ENCODE measurements around the gene MEF2A.

GRCh38 chr15:99564221-99565048 lies 1.3 kb upstream of the MEF2A start:
- no peak for TF ChIP-seq CTCF (IDR thresholded peaks at IDR 0.05; ENCODE audit: low read length)
- no peak for TF ChIP-seq EZH2 (IDR thresholded peaks at IDR 0.05; ENCODE audit: borderline replicate concordance, low read length)

Measured in OCI-LY1 (cell line).